Mesendoderm (in vitro differentiated cells): ENCODE results near the gene ETFA.

Source experiments
- DNase-seq: peaks from one replicate; pipeline ENCODE4 v3.0.0; 2013
- H2AK5ac ChIP-seq: 2 replicates; pipeline ENCODE4 v1.6.1; 2013; ENCODE audit warnings: low read length, inconsistent platforms
- H2BK120ac ChIP-seq: 2 replicates; pipeline ENCODE4 v1.6.1; 2013; ENCODE audit warnings: low read depth, mild to moderate bottlenecking, low read length, moderate library complexity, mixed read lengths
- H2BK15ac ChIP-seq: replicated peaks from 2 replicates; pipeline ENCODE4 v1.6.1; 2013; ENCODE audit warnings: low read depth, mild to moderate bottlenecking, moderate library complexity
- H2BK5ac ChIP-seq: 2 replicates; pipeline ENCODE4 v1.6.1; 2013; ENCODE audit warnings: low read length, inconsistent platforms
- H3K18ac ChIP-seq: 2 replicates; pipeline ENCODE4 v1.6.1; 2013; ENCODE audit warnings: mild to moderate bottlenecking, low read length, mixed read lengths
- H3K23ac ChIP-seq: one replicate; pipeline ENCODE4 v1.6.1; 2013; ENCODE audit warnings: low read length
- H3K27ac ChIP-seq: 2 replicates; pipeline ENCODE4 v1.5.1; 2013; ENCODE audit warnings: low read depth, mild to moderate bottlenecking, inconsistent platforms, low read length, moderate library complexity
- H3K27me3 ChIP-seq: 2 replicates; pipeline ENCODE4 v1.6.1; 2013; ENCODE audit warnings: low read length, control low read depth, mild to moderate bottlenecking, inconsistent platforms; ENCODE audit not compliant: insufficient read depth, poor library complexity
- H3K36me3 ChIP-seq: 2 replicates; pipeline ENCODE4 v1.6.1; 2013; ENCODE audit warnings: low read length, inconsistent platforms; ENCODE audit not compliant: control insufficient read depth, insufficient read depth
- H3K4ac ChIP-seq: one replicate; pipeline ENCODE4 v1.6.1; 2013; ENCODE audit warnings: low read depth, mild to moderate bottlenecking, low read length, moderate library complexity
- H3K4me1 ChIP-seq: 2 replicates; pipeline ENCODE4 v1.6.1; 2013; ENCODE audit warnings: low read depth, low read length, inconsistent platforms; ENCODE audit not compliant: control insufficient read depth
- H3K4me2 ChIP-seq: 2 replicates; pipeline ENCODE4 v1.6.1; 2013; ENCODE audit warnings: low read length
- H3K4me3 ChIP-seq: 2 replicates; pipeline ENCODE4 v1.5.1; 2013; ENCODE audit warnings: mild to moderate bottlenecking, low read length
- H3K56ac ChIP-seq: one replicate; pipeline ENCODE4 v1.6.1; 2013; ENCODE audit warnings: low read length
- H3K79me1 ChIP-seq: 2 replicates; pipeline ENCODE4 v1.6.1; 2013; ENCODE audit warnings: low read length, inconsistent platforms
- H3K79me2 ChIP-seq: 2 replicates; pipeline ENCODE4 v1.6.1; 2013; ENCODE audit warnings: mild to moderate bottlenecking, low read length; ENCODE audit not compliant: control insufficient read depth, insufficient read depth
- H3K9ac ChIP-seq: 2 replicates; pipeline ENCODE4 v1.6.1; 2013; ENCODE audit warnings: low read length, inconsistent platforms
- H4K5ac ChIP-seq: one replicate; pipeline ENCODE4 v1.6.1; 2013; ENCODE audit warnings: low read length
- H4K8ac ChIP-seq: one replicate; pipeline ENCODE4 v1.6.1; 2013; ENCODE audit warnings: low read depth, mild to moderate bottlenecking, control low read depth, low read length, moderate library complexity
- WGBS: extraction: QIAGEN DNeasy Blood & Tissue Kit; methylation state at CpG from one replicate; pipeline ENCODE4 v1.1.7; 2013; ENCODE audit warnings: low lambda C conversion rate, missing lambda C conversion rate; ENCODE audit not compliant: insufficient coverage; ENCODE audit errors: extremely low coverage; 5-methylcytosine and 5-hydroxymethylcytosine counted together

The ETFA gene

GRCh38 chr15:76330080-76330680 lies 18.9 kb upstream of the ETFA start:
- WGBS = no CpG with 5 or more reads among the region's 7 CpGs

GRCh38 chr15:76328958-76329357 lies 17.7 kb upstream of the ETFA start:
- Histone ChIP-seq H2AK5ac (no peak overlapping the region), H3K27me3 (no peaks in the 10 kb centered on the region), H2BK5ac (no peak overlapping the region), H4K8ac (no peak overlapping the region), H3K36me3 (no peaks in the 10 kb centered on the region), H4K5ac (no peak overlapping the region), H3K4ac (no peak overlapping the region), H3K18ac (no peak overlapping the region), H3K79me1 (no peaks in the 10 kb centered on the region), H3K23ac (no peak overlapping the region), H2BK120ac (no peak overlapping the region), H3K79me2 (no peaks in the 10 kb centered on the region), H3K56ac (no peak overlapping the region), H3K4me3 (no peak overlapping the region), H3K4me1 (no peaks in the 10 kb centered on the region), H2BK15ac (no peak overlapping the region), H3K27ac (no peak overlapping the region), H3K9ac (no peak overlapping the region), H3K4me2 (no peak overlapping the region)
- WGBS = no CpG with 5 or more reads among the region's 4 CpGs
- no peak for DNase-seq

More at GRCh38 chr15:76330080-76330680, 18.9 kb upstream of the ETFA start:
- H3K4me2 ChIP-seq = no peak overlapping the region
- H3K27me3 ChIP-seq = no peaks in the 10 kb centered on the region
- H2BK15ac ChIP-seq = no peak overlapping the region
- no peak overlapping the region for H2BK5ac ChIP-seq
- no peaks in the 10 kb centered on the region for H3K79me1 ChIP-seq
- no peak overlapping the region for H4K5ac ChIP-seq
- no peak overlapping the region for H2BK120ac ChIP-seq
- no peak overlapping the region for H4K8ac ChIP-seq
- H3K4me1 ChIP-seq = no peaks in the 10 kb centered on the region
- no peak overlapping the region for H3K23ac ChIP-seq
- H3K18ac ChIP-seq = no peak overlapping the region
- no peaks in the 10 kb centered on the region for H3K36me3 ChIP-seq
- no peaks in the 10 kb centered on the region for H3K79me2 ChIP-seq
- no peak overlapping the region for H2AK5ac ChIP-seq
- H3K9ac ChIP-seq = no peak overlapping the region
- no peak overlapping the region for H3K27ac ChIP-seq
- no peak overlapping the region for H3K56ac ChIP-seq
- peak; percentile 78 for DNase-seq
- no peak overlapping the region for H3K4ac ChIP-seq
- H3K4me3 ChIP-seq = no peak overlapping the region

- Histone ChIP-seq H4K5ac (no peak overlapping the region), H3K79me2 (no peaks in the 10 kb centered on the region), H2BK5ac (no peak overlapping the region), H2BK15ac (no peak overlapping the region), H3K56ac (no peak overlapping the region), H3K4me3 (no peak overlapping the region), H3K4me1 (no peaks in the 10 kb centered on the region), H3K27me3 (no peaks in the 10 kb centered on the region), H3K9ac (no peak overlapping the region), H3K4me2 (no peak overlapping the region), H3K18ac (no peak overlapping the region), H3K27ac (no peak overlapping the region), H3K23ac (no peak overlapping the region), H2BK120ac (no peak overlapping the region), H2AK5ac (no peak overlapping the region), H3K79me1 (no peaks in the 10 kb centered on the region), H3K4ac (no peak overlapping the region), H3K36me3 (no peaks in the 10 kb centered on the region), H4K8ac (no peak overlapping the region)
- WGBS = no CpG with 5 or more reads among the region's 8 CpGs
- DNase-seq = no peak
Observed at GRCh38 chr15:76328106-76328696, 16.9 kb upstream of the ETFA start.

GRCh38 chr15:76327191-76328105 lies 16.2 kb upstream of the ETFA start:
- H3K27me3 ChIP-seq = no peaks in the 10 kb centered on the region
- no peaks in the 10 kb centered on the region for H3K36me3 ChIP-seq
- H2AK5ac ChIP-seq = no peak overlapping the region
- H2BK5ac ChIP-seq = no peak overlapping the region
- no peak overlapping the region for H3K23ac ChIP-seq
- H3K4ac ChIP-seq = no peak overlapping the region
- no peak overlapping the region for H4K5ac ChIP-seq
- no peak overlapping the region for H3K27ac ChIP-seq
- no peaks in the 10 kb centered on the region for H3K4me1 ChIP-seq
- no peak overlapping the region for H2BK120ac ChIP-seq
- no peaks in the 10 kb centered on the region for H3K79me1 ChIP-seq
- no peak overlapping the region for H3K4me3 ChIP-seq
- H4K8ac ChIP-seq = no peak overlapping the region
- no peak overlapping the region for H3K9ac ChIP-seq
- H3K4me2 ChIP-seq = no peak overlapping the region
- no peak overlapping the region for H2BK15ac ChIP-seq
- DNase-seq = peak; percentile 13
- WGBS = no CpG with 5 or more reads among the region's 8 CpGs
- no peaks in the 10 kb centered on the region for H3K79me2 ChIP-seq
- H3K56ac ChIP-seq = no peak overlapping the region
- no peak overlapping the region for H3K18ac ChIP-seq

GRCh38 chr15:76325704-76326103 lies 14.4 kb upstream of the ETFA start:
- H3K23ac ChIP-seq = no peak overlapping the region
- no peak overlapping the region for H2BK120ac ChIP-seq

More at GRCh38 chr15:76325704-76326103, 14.4 kb upstream of the ETFA start:
- no peak overlapping the region for H3K56ac ChIP-seq
- no peak overlapping the region for H2AK5ac ChIP-seq
- H3K36me3 ChIP-seq = no peaks in the 10 kb centered on the region
- H3K4ac ChIP-seq = no peak overlapping the region
- H4K5ac ChIP-seq = no peak overlapping the region
- no peak overlapping the region for H3K9ac ChIP-seq
- DNase-seq = no peak
- H3K27ac ChIP-seq = no peak overlapping the region
- H3K4me3 ChIP-seq = no peak overlapping the region
- no peak overlapping the region for H2BK5ac ChIP-seq
- no peaks in the 10 kb centered on the region for H3K79me1 ChIP-seq
- H4K8ac ChIP-seq = no peak overlapping the region
- no peaks in the 10 kb centered on the region for H3K4me1 ChIP-seq
- no peaks in the 10 kb centered on the region for H3K79me2 ChIP-seq
- H3K4me2 ChIP-seq = no peak overlapping the region
- no CpG with 5 or more reads among the region's 2 CpGs for WGBS
- no peak overlapping the region for H3K18ac ChIP-seq
- H2BK15ac ChIP-seq = no peak overlapping the region
- no peaks in the 10 kb centered on the region for H3K27me3 ChIP-seq
